SK-N-SH treated with all-trans-retinoic acid at 6 μM for 48 hours (cell line): ENCODE results near the gene LIMS1.
A peak's percentile ranks its signal among the peaks of the same experiment; 100 is the strongest.
"Not testable (repeated sequence)": the region's sequence is repeated elsewhere in the genome, so short reads cannot be mapped to it uniquely, and the experiment has no call there.

ENCODE experiments used
- ATAC-seq: fragments of 200-7000 bp; cut with Tn5 transposase; 3 replicates; pipeline ENCODE4 v1.9.1; 2020; ENCODE audit warnings: mild to moderate bottlenecking, moderate library complexity
- CREB5 ChIP-seq: fragments of 250-450 bp; sonication (Bioruptor Pico); IDR thresholded peaks from 2 replicates; pipeline ENCODE4 v1.5.1; 2020; ENCODE audit warnings: low read depth, mild to moderate bottlenecking, moderate library complexity
- ESRRG ChIP-seq: fragments of 250-450 bp; sonication (Bioruptor Pico); IDR thresholded peaks from 2 replicates; pipeline ENCODE4 v1.6.1; 2021; ENCODE audit warnings: mild to moderate bottlenecking
- ISL1 ChIP-seq: fragments of 250-450 bp; sonication (Bioruptor Pico); IDR thresholded peaks from 2 replicates; pipeline ENCODE4 v2.1.2; 2022; ENCODE audit warnings: mild to moderate bottlenecking, moderate library complexity
- OSR1 ChIP-seq: fragments of 250-450 bp; sonication (Bioruptor Pico); IDR thresholded peaks from 2 replicates; pipeline ENCODE4 v1.8.0; 2022; ENCODE audit warnings: moderate library complexity, mild to moderate bottlenecking, inconsistent platforms
- POU6F1 ChIP-seq: fragments of 250-450 bp; sonication (Bioruptor Pico); IDR thresholded peaks from 2 replicates; pipeline ENCODE4 v1.8.0; 2021; ENCODE audit warnings: low read depth, mild to moderate bottlenecking, moderate library complexity, borderline replicate concordance
- PPARA ChIP-seq: fragments of 250-450 bp; sonication (Bioruptor Pico); IDR thresholded peaks from 2 replicates; pipeline ENCODE4 v1.5.0; 2020; ENCODE audit warnings: mild to moderate bottlenecking, borderline replicate concordance
- RARB ChIP-seq: fragments of 250-450 bp; sonication (Bioruptor Pico); IDR thresholded peaks from 2 replicates; pipeline ENCODE4 v1.8.0; 2021; ENCODE audit warnings: mild to moderate bottlenecking, moderate library complexity
- SNAI2 ChIP-seq: fragments of 250-450 bp; sonication (Bioruptor Pico); IDR thresholded peaks from 2 replicates; pipeline ENCODE4 v1.5.0; 2020; ENCODE audit warnings: mild to moderate bottlenecking, moderate library complexity
- TCF4 ChIP-seq: fragments of 250-450 bp; sonication (Bioruptor Pico); IDR thresholded peaks from 2 replicates; pipeline ENCODE4 v1.8.0; 2021; ENCODE audit warnings: mild to moderate bottlenecking, moderate library complexity, borderline replicate concordance
- TOX ChIP-seq: fragments of 250-450 bp; sonication (Bioruptor Pico); IDR thresholded peaks from 2 replicates; pipeline ENCODE4 v1.8.0; 2021; ENCODE audit warnings: mild to moderate bottlenecking, moderate library complexity, borderline replicate concordance
- ZFP3 ChIP-seq: fragments of 250-450 bp; sonication (Bioruptor Pico); IDR thresholded peaks from 2 replicates; pipeline ENCODE4 v1.5.0; 2020; ENCODE audit warnings: mild to moderate bottlenecking, moderate library complexity
- TF ChIP-seq, protein P1 (sequence below): fragments of 250-450 bp; sonication (Bioruptor Pico); IDR thresholded peaks from 2 replicates; pipeline ENCODE4 v1.8.0; 2020; ENCODE audit warnings: mild to moderate bottlenecking, moderate library complexity, borderline replicate concordance
- TF ChIP-seq, protein P2 (sequence below): fragments of 250-450 bp; sonication (Bioruptor Pico); IDR thresholded peaks from 2 replicates; pipeline ENCODE4 v1.5.0; 2020; ENCODE audit warnings: mild to moderate bottlenecking, moderate library complexity

The LIMS1 gene

GRCh38 chr2:108637304-108637669, 103.0 kb downstream of the LIMS1 start:
- TF ChIP-seq ISL1 (CRISPR knock-in tag) (0 out of 2 replicates have a peak, but pooled peaks have one; percentile 11), PPARA (CRISPR knock-in tag) (no peak), SNAI2 (CRISPR knock-in tag) (no peak)
- ATAC-seq = peak; percentile 44

DNA sequence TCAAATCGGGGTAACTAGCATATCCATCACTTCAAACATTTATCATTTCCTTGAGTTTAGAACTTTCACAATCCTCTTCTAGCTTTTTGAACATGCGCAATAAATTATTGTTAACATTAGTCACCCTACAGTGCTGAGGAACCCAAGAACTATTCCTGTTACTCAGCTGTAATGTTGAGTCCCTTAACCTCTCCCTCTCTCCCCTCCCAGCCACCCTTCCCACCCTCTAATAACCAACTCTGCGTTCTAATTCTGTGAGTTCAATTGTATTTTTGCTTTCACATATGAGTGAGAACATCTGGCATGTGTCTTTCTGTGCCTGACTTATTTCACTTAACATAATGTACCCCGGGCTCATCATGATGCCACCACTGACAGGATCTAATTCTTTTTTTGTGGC, 106.5 kb downstream of the LIMS1 start:
- peak; percentile 70 for ATAC-seq
- TF ChIP-seq, protein P1, sequence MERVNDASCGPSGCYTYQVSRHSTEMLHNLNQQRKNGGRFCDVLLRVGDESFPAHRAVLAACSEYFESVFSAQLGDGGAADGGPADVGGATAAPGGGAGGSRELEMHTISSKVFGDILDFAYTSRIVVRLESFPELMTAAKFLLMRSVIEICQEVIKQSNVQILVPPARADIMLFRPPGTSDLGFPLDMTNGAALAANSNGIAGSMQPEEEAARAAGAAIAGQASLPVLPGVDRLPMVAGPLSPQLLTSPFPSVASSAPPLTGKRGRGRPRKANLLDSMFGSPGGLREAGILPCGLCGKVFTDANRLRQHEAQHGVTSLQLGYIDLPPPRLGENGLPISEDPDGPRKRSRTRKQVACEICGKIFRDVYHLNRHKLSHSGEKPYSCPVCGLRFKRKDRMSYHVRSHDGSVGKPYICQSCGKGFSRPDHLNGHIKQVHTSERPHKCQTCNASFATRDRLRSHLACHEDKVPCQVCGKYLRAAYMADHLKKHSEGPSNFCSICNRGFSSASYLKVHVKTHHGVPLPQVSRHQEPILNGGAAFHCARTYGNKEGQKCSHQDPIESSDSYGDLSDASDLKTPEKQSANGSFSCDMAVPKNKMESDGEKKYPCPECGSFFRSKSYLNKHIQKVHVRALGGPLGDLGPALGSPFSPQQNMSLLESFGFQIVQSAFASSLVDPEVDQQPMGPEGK = 0 out of 2 replicates have a peak, but pooled peaks have one; percentile 22
- TF ChIP-seq ESRRG (CRISPR knock-in tag) (no peak), TCF4 (CRISPR knock-in tag) (peak; percentile 22; the same call in 1 of the 2 replicates), CREB5 (CRISPR knock-in tag) (no peak), ISL1 (CRISPR knock-in tag) (peak; percentile 17)

GRCh38 chr2:108641756-108642155, 107.5 kb downstream of the LIMS1 start:
- no peak for ATAC-seq
- TF ChIP-seq OSR1 (CRISPR knock-in tag) = no peak
- no peak for TF ChIP-seq TCF4 (CRISPR knock-in tag)
- no peak for TF ChIP-seq TOX

- TF ChIP-seq ZFP3 (CRISPR knock-in tag) (no peak), OSR1 (CRISPR knock-in tag) (no peak), RARB (CRISPR knock-in tag) (no peak)
- TF ChIP-seq, all 23 proteins: peak for 0
- ATAC-seq = no peak
These were observed 109.1 kb downstream of the LIMS1 start for GRCh38 chr2:108643261-108643849.

DNA sequence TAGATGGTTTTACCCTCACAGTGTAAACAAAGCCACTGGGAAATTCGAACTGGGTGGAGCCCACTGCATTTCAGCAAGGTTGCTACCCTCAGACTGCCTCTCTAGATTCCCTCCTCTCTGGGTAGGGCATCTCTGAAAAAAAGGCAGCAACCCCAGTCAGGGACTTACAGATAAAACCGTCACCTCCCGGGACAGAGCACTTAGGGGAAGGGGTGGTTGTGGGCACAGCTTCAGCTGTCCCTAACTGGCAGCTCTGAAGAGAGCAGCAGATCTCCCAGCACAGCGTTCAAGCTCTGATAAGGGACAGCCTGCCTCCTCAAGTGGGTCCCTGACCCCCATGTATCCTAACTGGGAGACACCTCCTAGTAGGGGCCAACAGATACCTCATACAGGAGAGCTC, 109.6 kb downstream of the LIMS1 start:
- not testable (repeated sequence) for ATAC-seq

- ATAC-seq = not testable (repeated sequence)
These were observed 110.2 kb downstream of the LIMS1 start for GRCh38 chr2:108644446-108644845.

DNA sequence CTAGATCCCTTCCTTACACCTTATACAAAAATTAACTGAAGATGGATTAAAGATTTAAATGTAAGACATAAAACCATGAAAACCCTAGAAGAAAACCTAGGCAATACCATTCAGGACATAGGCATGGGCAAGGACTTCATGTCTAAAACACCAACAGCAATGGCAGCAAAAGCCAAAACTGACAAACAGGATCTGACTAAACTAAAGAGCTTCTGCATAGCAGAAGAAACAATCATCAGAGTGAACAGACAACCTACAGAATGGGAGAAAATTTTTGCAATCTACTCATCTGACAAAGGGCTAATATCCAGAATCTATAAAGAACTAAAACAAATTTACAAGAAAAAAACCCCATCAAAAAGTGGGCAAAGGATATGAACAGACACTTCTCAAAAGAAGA, 114.5 kb downstream of the LIMS1 start:
- not testable (repeated sequence) for ATAC-seq

DNA sequence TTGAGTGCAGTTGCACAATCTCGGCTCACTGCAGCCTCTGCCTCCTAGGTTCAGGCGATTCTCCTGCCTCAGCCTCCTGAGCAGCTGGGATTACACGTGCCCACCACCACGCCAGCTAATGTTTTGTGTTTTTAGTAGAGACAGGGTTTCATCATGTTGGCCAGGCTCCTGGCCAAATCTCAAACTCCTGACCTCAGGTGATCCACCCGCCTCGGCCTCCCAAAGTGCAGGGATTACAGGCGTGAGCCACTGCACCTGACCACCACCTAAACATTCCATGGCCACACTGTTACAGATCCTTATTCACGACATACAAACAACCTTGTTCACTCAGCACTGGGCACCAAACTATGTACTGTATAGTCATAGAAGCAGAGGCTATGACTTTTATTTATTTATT, 116.2 kb downstream of the LIMS1 start:
- ATAC-seq = not testable (repeated sequence)

GRCh38 chr2:108651468-108651867, 117.2 kb downstream of the LIMS1 start:
- not testable (repeated sequence) for ATAC-seq

DNA sequence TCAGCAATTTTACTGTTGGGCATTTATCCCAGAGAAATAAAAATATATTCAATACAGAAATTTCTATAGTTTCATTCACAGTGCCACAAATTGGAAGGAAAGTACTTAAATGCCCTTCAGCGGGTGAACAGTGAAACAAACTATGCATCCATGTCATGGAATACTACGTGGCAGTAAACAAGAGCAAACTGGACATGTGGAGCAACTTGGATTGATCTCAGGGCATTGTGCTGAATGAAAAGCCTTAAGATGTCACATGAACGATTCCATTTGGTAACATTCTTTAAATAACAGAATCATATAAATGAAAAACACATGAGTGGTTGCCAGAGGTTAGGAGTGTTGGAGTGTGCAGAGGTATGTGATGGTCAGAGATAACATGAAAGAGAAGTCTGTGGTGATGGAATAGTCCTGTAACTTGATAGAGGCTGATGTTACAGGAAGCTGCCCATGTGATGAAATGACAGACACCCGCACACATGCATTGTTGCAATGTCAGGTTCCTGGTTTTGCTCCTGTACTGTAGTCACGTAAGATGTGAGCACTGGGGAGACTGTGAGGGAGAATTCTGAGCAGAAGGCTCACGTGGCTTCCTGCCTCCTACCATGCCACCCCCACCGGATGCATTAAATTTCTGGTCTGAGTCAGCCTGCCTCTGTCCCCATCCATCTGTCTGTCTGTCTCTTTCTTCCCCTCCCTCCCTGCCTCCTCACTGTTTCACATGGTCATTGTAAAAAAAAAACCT, 118.1 kb downstream of the LIMS1 start:
- TF ChIP-seq TCF4 (CRISPR knock-in tag) (0 out of 2 replicates have a peak, but pooled peaks have one; percentile 45), ZFP3 (CRISPR knock-in tag) (0 out of 2 replicates have a peak, but pooled peaks have one; percentile 13), ISL1 (CRISPR knock-in tag) (peak; percentile 52), TOX (peak; percentile 70; the same call in 1 of the 2 replicates), POU6F1 (CRISPR knock-in tag) (peak; percentile 69; the same call in 1 of the 2 replicates), CREB5 (CRISPR knock-in tag) (0 out of 2 replicates have a peak, but pooled peaks have one; percentile 15), ESRRG (CRISPR knock-in tag) (0 out of 2 replicates have a peak, but pooled peaks have one; percentile 24)
- TF ChIP-seq, protein P2, sequence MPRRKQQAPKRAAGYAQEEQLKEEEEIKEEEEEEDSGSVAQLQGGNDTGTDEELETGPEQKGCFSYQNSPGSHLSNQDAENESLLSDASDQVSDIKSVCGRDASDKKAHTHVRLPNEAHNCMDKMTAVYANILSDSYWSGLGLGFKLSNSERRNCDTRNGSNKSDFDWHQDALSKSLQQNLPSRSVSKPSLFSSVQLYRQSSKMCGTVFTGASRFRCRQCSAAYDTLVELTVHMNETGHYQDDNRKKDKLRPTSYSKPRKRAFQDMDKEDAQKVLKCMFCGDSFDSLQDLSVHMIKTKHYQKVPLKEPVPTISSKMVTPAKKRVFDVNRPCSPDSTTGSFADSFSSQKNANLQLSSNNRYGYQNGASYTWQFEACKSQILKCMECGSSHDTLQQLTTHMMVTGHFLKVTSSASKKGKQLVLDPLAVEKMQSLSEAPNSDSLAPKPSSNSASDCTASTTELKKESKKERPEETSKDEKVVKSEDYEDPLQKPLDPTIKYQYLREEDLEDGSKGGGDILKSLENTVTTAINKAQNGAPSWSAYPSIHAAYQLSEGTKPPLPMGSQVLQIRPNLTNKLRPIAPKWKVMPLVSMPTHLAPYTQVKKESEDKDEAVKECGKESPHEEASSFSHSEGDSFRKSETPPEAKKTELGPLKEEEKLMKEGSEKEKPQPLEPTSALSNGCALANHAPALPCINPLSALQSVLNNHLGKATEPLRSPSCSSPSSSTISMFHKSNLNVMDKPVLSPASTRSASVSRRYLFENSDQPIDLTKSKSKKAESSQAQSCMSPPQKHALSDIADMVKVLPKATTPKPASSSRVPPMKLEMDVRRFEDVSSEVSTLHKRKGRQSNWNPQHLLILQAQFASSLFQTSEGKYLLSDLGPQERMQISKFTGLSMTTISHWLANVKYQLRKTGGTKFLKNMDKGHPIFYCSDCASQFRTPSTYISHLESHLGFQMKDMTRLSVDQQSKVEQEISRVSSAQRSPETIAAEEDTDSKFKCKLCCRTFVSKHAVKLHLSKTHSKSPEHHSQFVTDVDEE (CRISPR knock-in tag) = 0 out of 2 replicates have a peak, but pooled peaks have one; percentile 22
- ATAC-seq = peak; percentile 73
